Stimulated activated naive CD8-positive, alpha-beta T cell treated with anti-CD3 and anti-CD28 coated beads, Interleukin-15, amount 100 ng/mL, for 72 hours (primary cell): ENCODE measurements around the gene SH2D1B.
"Not testable (repeated sequence)": the region's sequence is repeated elsewhere in the genome, so short reads cannot be mapped to it uniquely, and the experiment has no call there.

ENCODE experiments used
- ATAC-seq: fragments of 150-1000 bp; cut with Tn5 transposase; 2 replicates; pipeline ENCODE4 v1.10.0; 2021; ENCODE audit warnings: mild to moderate bottlenecking, moderate library complexity
- DNase-seq, 2 donors: peaks; one replicate each; pipeline ENCODE4 v3.0.0; 2021 to 2022
- H3K27ac Mint-ChIP-seq, 2 donors: one replicate each; pipeline ENCODE4 v1.8.0; 2022; ENCODE audit warnings: mild to moderate bottlenecking in 2 of 2, mixed read lengths in 2 of 2, moderate library complexity in 2 of 2
- H3K27me3 Mint-ChIP-seq: one replicate; pipeline ENCODE4 v1.8.0; 2022; ENCODE audit warnings: mixed read lengths
- H3K4me1 Mint-ChIP-seq: one replicate; pipeline ENCODE4 v1.8.0; 2022; ENCODE audit warnings: mild to moderate bottlenecking, mixed read lengths
- H3K4me3 Mint-ChIP-seq, 2 donors: one replicate each; pipeline ENCODE4 v1.8.0; 2022; ENCODE audit warnings: mild to moderate bottlenecking in 2 of 2, mixed read lengths in 2 of 2, moderate library complexity in 1 of 2
- H3K9me3 Mint-ChIP-seq, 2 donors: one replicate each; pipeline ENCODE4 v1.8.0; 2022; ENCODE audit warnings: mixed read lengths in 2 of 2

Gene SH2D1B

GRCh38 chr1:162363823-162364222 lies 48.1 kb downstream of the SH2D1B start:
- Mint-ChIP-seq H3K4me3 (no peak overlapping the region), H3K27me3 (peaks cover 14% of the 10 kb centered on the region), H3K4me1 (no peaks in the 10 kb centered on the region), H3K9me3 (no peaks in the 10 kb centered on the region), H3K27ac (no peak overlapping the region)
- DNase-seq (no peak), ATAC-seq (no peak)

- H3K4me3 Mint-ChIP-seq: no peak overlapping the region
- peaks cover 29% of the 10 kb centered on the region for H3K27me3 Mint-ChIP-seq
- no peaks in the 10 kb centered on the region for H3K9me3 Mint-ChIP-seq
- DNase-seq (no peak), ATAC-seq (no peak)
- H3K4me1 Mint-ChIP-seq: no peaks in the 10 kb centered on the region
- no peak overlapping the region for H3K27ac Mint-ChIP-seq
Observed at GRCh38 chr1:162361349-162361748, 50.6 kb downstream of the SH2D1B start.

- H3K27ac Mint-ChIP-seq: no peak overlapping the region
- ATAC-seq (no peak), DNase-seq (no peak)
- H3K9me3 Mint-ChIP-seq: no peaks in the 10 kb centered on the region
- H3K4me1 Mint-ChIP-seq: no peaks in the 10 kb centered on the region
- H3K4me3 Mint-ChIP-seq: no peak overlapping the region
- peaks cover 29% of the 10 kb centered on the region for H3K27me3 Mint-ChIP-seq
Observed at GRCh38 chr1:162360874-162361260, 51.1 kb downstream of the SH2D1B start.

- Mint-ChIP-seq H3K27me3 (peaks cover 29% of the 10 kb centered on the region), H3K27ac (no peak overlapping the region), H3K4me3 (no peak overlapping the region), H3K9me3 (no peaks in the 10 kb centered on the region), H3K4me1 (no peaks in the 10 kb centered on the region)
- DNase-seq: no peak
- ATAC-seq: no peak
Observed at GRCh38 chr1:162360237-162360873, 51.6 kb downstream of the SH2D1B start.

GRCh38 chr1:162359523-162360236 lies 52.3 kb downstream of the SH2D1B start:
- ATAC-seq (no peak), DNase-seq (no peak)
- no peak overlapping the region for H3K4me3 Mint-ChIP-seq
- H3K27ac Mint-ChIP-seq: no peak overlapping the region
- peaks cover 29% of the 10 kb centered on the region for H3K27me3 Mint-ChIP-seq
- no peaks in the 10 kb centered on the region for H3K4me1 Mint-ChIP-seq
- H3K9me3 Mint-ChIP-seq: no peaks in the 10 kb centered on the region

GRCh38 chr1:162358928-162359327 lies 53.0 kb downstream of the SH2D1B start:
- H3K4me1 Mint-ChIP-seq: no peaks in the 10 kb centered on the region
- ATAC-seq: no peak
- H3K27me3 Mint-ChIP-seq: peaks cover 23% of the 10 kb centered on the region
- no peak overlapping the region for H3K4me3 Mint-ChIP-seq
- DNase-seq: no peak
- no peak overlapping the region for H3K27ac Mint-ChIP-seq
- H3K9me3 Mint-ChIP-seq: no peaks in the 10 kb centered on the region

GRCh38 chr1:162357681-162358266 lies 54.2 kb downstream of the SH2D1B start:
- no peak for DNase-seq
- no peaks in the 10 kb centered on the region for H3K4me1 Mint-ChIP-seq
- H3K27me3 Mint-ChIP-seq: peaks cover 15% of the 10 kb centered on the region
- no peak overlapping the region for H3K27ac Mint-ChIP-seq
- no peaks in the 10 kb centered on the region for H3K9me3 Mint-ChIP-seq
- no peak overlapping the region for H3K4me3 Mint-ChIP-seq
- no peak for ATAC-seq

- H3K27me3 Mint-ChIP-seq: peaks cover 15% of the 10 kb centered on the region
- ATAC-seq (no peak), DNase-seq (no peak)
- no peaks in the 10 kb centered on the region for H3K9me3 Mint-ChIP-seq
- H3K4me3 Mint-ChIP-seq: no peak overlapping the region
- H3K27ac Mint-ChIP-seq: no peak overlapping the region
- no peaks in the 10 kb centered on the region for H3K4me1 Mint-ChIP-seq
Observed at GRCh38 chr1:162353702-162354101, 58.2 kb downstream of the SH2D1B start.

- H3K4me1 Mint-ChIP-seq: no peaks in the 10 kb centered on the region
- DNase-seq (no peak), ATAC-seq (no peak)
- H3K9me3 Mint-ChIP-seq: no peaks in the 10 kb centered on the region
- peaks cover 15% of the 10 kb centered on the region for H3K27me3 Mint-ChIP-seq
- no peak overlapping the region for H3K27ac Mint-ChIP-seq
- H3K4me3 Mint-ChIP-seq: no peak overlapping the region
Observed at GRCh38 chr1:162353078-162353477, 58.9 kb downstream of the SH2D1B start.

- H3K4me3 Mint-ChIP-seq, ATAC-seq, H3K9me3 Mint-ChIP-seq, DNase-seq, H3K4me1 Mint-ChIP-seq, H3K27me3 Mint-ChIP-seq, H3K27ac Mint-ChIP-seq: not testable (repeated sequence)
Observed at GRCh38 chr1:162351874-162352273, 60.1 kb downstream of the SH2D1B start.

GRCh38 chr1:162351246-162351842 lies 60.6 kb downstream of the SH2D1B start:
- no peak overlapping the region for H3K27ac Mint-ChIP-seq

GRCh38 chr1:162349635-162350330 lies 62.2 kb downstream of the SH2D1B start:
- Mint-ChIP-seq H3K4me3 (no peak overlapping the region), H3K4me1 (no peaks in the 10 kb centered on the region), H3K9me3 (no peaks in the 10 kb centered on the region), H3K27me3 (no peaks in the 10 kb centered on the region), H3K27ac (no peak overlapping the region)
- ATAC-seq: no peak
- DNase-seq: no peak

More at GRCh38 chr1:162351246-162351842, 60.6 kb downstream of the SH2D1B start:
- DNase-seq (no peak), ATAC-seq (no peak)
- Mint-ChIP-seq H3K4me3 (no peak overlapping the region), H3K9me3 (no peaks in the 10 kb centered on the region), H3K27me3 (no peaks in the 10 kb centered on the region), H3K4me1 (no peaks in the 10 kb centered on the region)

GRCh38 chr1:162347281-162347680 lies 64.7 kb downstream of the SH2D1B start:
- Mint-ChIP-seq H3K4me1 (no peaks in the 10 kb centered on the region), H3K4me3 (no peak overlapping the region), H3K9me3 (no peaks in the 10 kb centered on the region), H3K27ac (no peak overlapping the region), H3K27me3 (no peaks in the 10 kb centered on the region)
- ATAC-seq (no peak), DNase-seq (no peak)
